A549 (cell line): ENCODE data around the gene FAXC.

Source experiments
- CEBPB ChIP-seq, 2 experiments: fragments of >200 bp in 1 of 2; sonication (Bioruptor Twin) in 1 of 2; formaldehyde crosslinking in 1 of 2; IDR thresholded peaks; 2 replicates each; pipeline ENCODE4 v1.6.1; 2012 to 2016
- CTCF ChIP-seq: fragments of >200 bp; sonication (Bioruptor Twin); formaldehyde crosslinking; IDR thresholded peaks from 3 replicates; pipeline ENCODE4 v1.5.1; 2016
- ELK1 ChIP-seq: fragments of 150-350 bp; IDR thresholded peaks from 2 replicates; pipeline ENCODE4 v1.6.1; 2014; ENCODE audit warnings: low read depth, mild to moderate bottlenecking, low read length
- HOXA7 ChIP-seq: fragments of 250-450 bp; sonication (Bioruptor Pico); IDR thresholded peaks from 2 replicates; pipeline ENCODE4 v1.5.0; 2020; ENCODE audit warnings: mild to moderate bottlenecking, moderate library complexity
- MAFK ChIP-seq: fragments of 450-650 bp; IDR thresholded peaks from 2 replicates; pipeline ENCODE4 v1.6.1; 2014; ENCODE audit not compliant: partially characterized antibody
- MAX ChIP-seq: IDR thresholded peaks from 2 replicates; pipeline ENCODE4 v1.6.1; 2012
- MYC ChIP-seq: IDR thresholded peaks from 2 replicates; pipeline ENCODE4 v1.6.1; 2012; ENCODE audit warnings: mild to moderate bottlenecking, inconsistent platforms, low read length, improper control_type of control experiment, borderline replicate concordance
- PBX3 ChIP-seq: IDR thresholded peaks from 2 replicates; pipeline ENCODE4 v1.6.1; 2012
- PHF8 ChIP-seq: fragments of 200-600 bp; sonication (generic); IDR thresholded peaks from 2 replicates; pipeline ENCODE4 v1.6.1; 2016; ENCODE audit warnings: low read depth, mild to moderate bottlenecking, antibody characterized with exemption, moderate library complexity, borderline replicate concordance
- POLR2A ChIP-seq: IDR thresholded peaks from 2 replicates; pipeline ENCODE4 v1.6.1; 2012; ENCODE audit warnings: mild to moderate bottlenecking, low read length
- RAD21 ChIP-seq, 2 experiments: fragments of >200 bp in 1 of 2; sonication (Bioruptor Twin) in 1 of 2; formaldehyde crosslinking in 1 of 2; IDR thresholded peaks in 1 of 2; conservative IDR thresholded peaks in 1 of 2; 2 replicates in 1 of 2; 3 replicates in 1 of 2; pipeline ENCODE4 v1.6.1; 2012 to 2018; ENCODE audit warnings: inconsistent platforms in 1 of 2
- SMC3 ChIP-seq: fragments of >200 bp; sonication (Bioruptor Twin); formaldehyde crosslinking; IDR thresholded peaks from 3 replicates; pipeline ENCODE4 v1.6.1; 2018; ENCODE audit warnings: inconsistent platforms
- TP53 ChIP-seq: fragments of 250-450 bp; sonication (Bioruptor Pico); IDR thresholded peaks from 2 replicates; pipeline ENCODE4 v1.5.0; 2021; ENCODE audit warnings: mild to moderate bottlenecking, moderate library complexity
- TF ChIP-seq, protein P1 (sequence below): fragments of 200-600 bp; sonication (generic); IDR thresholded peaks from 2 replicates; pipeline ENCODE4 v1.6.1; 2016; ENCODE audit warnings: antibody characterized with exemption, mild to moderate bottlenecking, moderate library complexity

DNA sequence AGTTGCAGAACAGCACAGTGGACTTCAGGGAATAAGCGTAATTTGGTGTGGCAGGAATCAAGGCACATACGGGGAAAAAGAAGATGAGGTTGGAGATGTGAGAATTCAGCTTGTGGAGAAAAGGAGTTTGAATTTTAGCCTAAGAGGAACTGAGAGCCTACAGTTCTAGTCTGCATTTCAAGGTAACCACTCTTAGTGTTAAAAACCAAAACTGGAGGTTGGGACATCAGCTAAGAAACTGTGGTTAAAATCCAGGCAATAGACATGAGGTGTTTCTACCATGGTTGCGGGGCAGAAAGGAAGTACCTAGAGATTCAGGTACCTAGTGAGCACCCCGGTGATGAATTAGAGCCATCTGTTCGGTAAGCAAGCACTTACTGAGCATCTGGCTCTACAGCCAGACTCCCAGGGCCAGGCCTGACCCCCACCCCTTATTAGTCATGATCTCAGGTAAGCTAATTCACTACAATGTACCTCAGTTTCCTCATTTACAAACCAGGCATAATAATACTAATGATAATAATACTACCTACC lies 44.4 kb downstream of the FAXC start:
- TF ChIP-seq CTCF, result no peak
- no peak for TF ChIP-seq POLR2A
- no peak for TF ChIP-seq TP53
- no peak for TF ChIP-seq RAD21 (conservative IDR thresholded peaks at IDR 0.05 in 1 of 2, IDR thresholded peaks at IDR 0.05 in 1 of 2)
- TF ChIP-seq CEBPB (IDR thresholded peaks at IDR 0.05), result no peak
- no peak for TF ChIP-seq ELK1
- no peak for TF ChIP-seq MAFK
- no peak for TF ChIP-seq PBX3
- TF ChIP-seq, protein P1, sequence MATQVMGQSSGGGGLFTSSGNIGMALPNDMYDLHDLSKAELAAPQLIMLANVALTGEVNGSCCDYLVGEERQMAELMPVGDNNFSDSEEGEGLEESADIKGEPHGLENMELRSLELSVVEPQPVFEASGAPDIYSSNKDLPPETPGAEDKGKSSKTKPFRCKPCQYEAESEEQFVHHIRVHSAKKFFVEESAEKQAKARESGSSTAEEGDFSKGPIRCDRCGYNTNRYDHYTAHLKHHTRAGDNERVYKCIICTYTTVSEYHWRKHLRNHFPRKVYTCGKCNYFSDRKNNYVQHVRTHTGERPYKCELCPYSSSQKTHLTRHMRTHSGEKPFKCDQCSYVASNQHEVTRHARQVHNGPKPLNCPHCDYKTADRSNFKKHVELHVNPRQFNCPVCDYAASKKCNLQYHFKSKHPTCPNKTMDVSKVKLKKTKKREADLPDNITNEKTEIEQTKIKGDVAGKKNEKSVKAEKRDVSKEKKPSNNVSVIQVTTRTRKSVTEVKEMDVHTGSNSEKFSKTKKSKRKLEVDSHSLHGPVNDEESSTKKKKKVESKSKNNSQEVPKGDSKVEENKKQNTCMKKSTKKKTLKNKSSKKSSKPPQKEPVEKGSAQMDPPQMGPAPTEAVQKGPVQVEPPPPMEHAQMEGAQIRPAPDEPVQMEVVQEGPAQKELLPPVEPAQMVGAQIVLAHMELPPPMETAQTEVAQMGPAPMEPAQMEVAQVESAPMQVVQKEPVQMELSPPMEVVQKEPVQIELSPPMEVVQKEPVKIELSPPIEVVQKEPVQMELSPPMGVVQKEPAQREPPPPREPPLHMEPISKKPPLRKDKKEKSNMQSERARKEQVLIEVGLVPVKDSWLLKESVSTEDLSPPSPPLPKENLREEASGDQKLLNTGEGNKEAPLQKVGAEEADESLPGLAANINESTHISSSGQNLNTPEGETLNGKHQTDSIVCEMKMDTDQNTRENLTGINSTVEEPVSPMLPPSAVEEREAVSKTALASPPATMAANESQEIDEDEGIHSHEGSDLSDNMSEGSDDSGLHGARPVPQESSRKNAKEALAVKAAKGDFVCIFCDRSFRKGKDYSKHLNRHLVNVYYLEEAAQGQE, result no peak
- no peak for TF ChIP-seq PHF8
- TF ChIP-seq MAX, result no peak
- no peak for TF ChIP-seq SMC3
- TF ChIP-seq MYC, result no peak
- no peak for TF ChIP-seq HOXA7 (CRISPR knock-in tag)
